ENCODE measurements around the gene GRID1. TPM values are rescaled to one million over a fixed set of nuclear protein-coding genes. Genes with fewer than 3 reads are reported as not detected.
A peak's percentile ranks its signal among the peaks of the same experiment; 100 is the strongest.
"Not testable (repeated sequence)": the region's sequence is repeated elsewhere in the genome, so short reads cannot be mapped to it uniquely, and the experiment has no call there.

GRID1 gene
- polyA plus RNA-seq, 1 donor from 2014 or later, result not detected

GRCh38 chr10:86090807-86091206 is 275.8 kb downstream of the GRID1 start:
- H3K36me3 Mint-ChIP-seq, result no peaks in the 10 kb centered on the region
- H3K27ac Mint-ChIP-seq, result no peak overlapping the region
- no peaks in the 10 kb centered on the region for H3K4me1 Mint-ChIP-seq
- H3K9me3 Mint-ChIP-seq, result no peaks in the 10 kb centered on the region
- H3K4me3 Mint-ChIP-seq, result no peak overlapping the region
- peaks cover 7% of the 10 kb centered on the region for H3K27me3 Mint-ChIP-seq

- no peaks in the 10 kb centered on the region for H3K36me3 Mint-ChIP-seq
- peaks cover 0 to 1% (median 1%) of the 10 kb centered on the region in 3 donors for H3K4me1 Mint-ChIP-seq
- no peaks in the 10 kb centered on the region for H3K9me3 Mint-ChIP-seq
- H3K27me3 Mint-ChIP-seq, result peaks cover 16% of the 10 kb centered on the region
- H3K4me3 Mint-ChIP-seq, result no peak overlapping the region
- H3K27ac Mint-ChIP-seq, result no peak overlapping the region
Measured at GRCh38 chr10:86087716-86088115, 278.9 kb downstream of the GRID1 start.

GRCh38 chr10:86086418-86086817 is 280.2 kb downstream of the GRID1 start:
- Mint-ChIP-seq H3K27ac (no peak overlapping the region), H3K4me3 (no peak overlapping the region), H3K36me3 (no peaks in the 10 kb centered on the region), H3K27me3 (peaks cover 16% of the 10 kb centered on the region), H3K4me1 (peaks cover 0 to 2% (median 2%) of the 10 kb centered on the region in 3 donors), H3K9me3 (no peaks in the 10 kb centered on the region)

- Mint-ChIP-seq H3K9me3 (no peaks in the 10 kb centered on the region), H3K27me3 (peaks cover 16% of the 10 kb centered on the region), H3K4me3 (no peak overlapping the region), H3K36me3 (no peaks in the 10 kb centered on the region), H3K27ac (no peak overlapping the region), H3K4me1 (peaks cover 0 to 3% (median 2%) of the 10 kb centered on the region in 3 donors)
Measured at GRCh38 chr10:86085686-86086085, 280.9 kb downstream of the GRID1 start.

GRCh38 chr10:86085136-86085535 is 281.5 kb downstream of the GRID1 start:
- Mint-ChIP-seq H3K9me3 (no peaks in the 10 kb centered on the region), H3K27ac (no peak overlapping the region), H3K4me3 (no peak overlapping the region), H3K4me1 (peaks cover 0 to 3% (median 2%) of the 10 kb centered on the region in 3 donors), H3K36me3 (no peaks in the 10 kb centered on the region), H3K27me3 (peaks cover 16% of the 10 kb centered on the region)

- Mint-ChIP-seq H3K4me1 (peaks cover 0 to 3% (median 2%) of the 10 kb centered on the region in 3 donors), H3K4me3 (no peak overlapping the region), H3K9me3 (no peaks in the 10 kb centered on the region), H3K36me3 (no peaks in the 10 kb centered on the region), H3K27ac (no peak overlapping the region), H3K27me3 (peaks cover 16% of the 10 kb centered on the region)
Measured at GRCh38 chr10:86084585-86084984, 282.0 kb downstream of the GRID1 start.

GRCh38 chr10:86083664-86084175 is 282.9 kb downstream of the GRID1 start:
- peaks cover 13% of the 10 kb centered on the region for H3K27me3 Mint-ChIP-seq

GRCh38 chr10:86083206-86083605 is 283.4 kb downstream of the GRID1 start:
- peaks cover 1% of the 10 kb centered on the region for H3K36me3 Mint-ChIP-seq
- no peaks in the 10 kb centered on the region for H3K9me3 Mint-ChIP-seq
- H3K4me1 Mint-ChIP-seq, result peaks cover 0 to 3% (median 2%) of the 10 kb centered on the region in 3 donors
- peaks cover 16% of the 10 kb centered on the region for H3K27me3 Mint-ChIP-seq
- H3K4me3 Mint-ChIP-seq, result no peak overlapping the region
- no peak overlapping the region for H3K27ac Mint-ChIP-seq

More at GRCh38 chr10:86083664-86084175, 282.9 kb downstream of the GRID1 start:
- Mint-ChIP-seq H3K4me1 (peaks cover 0 to 3% (median 2%) of the 10 kb centered on the region in 3 donors), H3K4me3 (no peak overlapping the region), H3K27ac (no peak overlapping the region), H3K9me3 (no peaks in the 10 kb centered on the region), H3K36me3 (no peaks in the 10 kb centered on the region)

- H3K27me3 Mint-ChIP-seq, result peaks cover 14% of the 10 kb centered on the region
- no peak overlapping the region for H3K27ac Mint-ChIP-seq
- H3K4me3 Mint-ChIP-seq, result no peak overlapping the region
- H3K36me3 Mint-ChIP-seq, result peaks cover 1% of the 10 kb centered on the region
- peaks cover 0 to 3% (median 2%) of the 10 kb centered on the region in 3 donors for H3K4me1 Mint-ChIP-seq
- H3K9me3 Mint-ChIP-seq, result no peaks in the 10 kb centered on the region
Measured at GRCh38 chr10:86082556-86082955, 284.0 kb downstream of the GRID1 start.

GRCh38 chr10:86079088-86079487 is 287.5 kb downstream of the GRID1 start:
- Mint-ChIP-seq H3K4me3 (no peak overlapping the region), H3K9me3 (no peaks in the 10 kb centered on the region), H3K27me3 (peaks cover 9% of the 10 kb centered on the region), H3K4me1 (peaks cover 0 to 3% (median 2%) of the 10 kb centered on the region in 3 donors), H3K36me3 (peaks cover 3% of the 10 kb centered on the region), H3K27ac (no peak overlapping the region)

GRCh38 chr10:86078639-86079035 is 288.0 kb downstream of the GRID1 start:
- Mint-ChIP-seq H3K36me3 (peaks cover 3% of the 10 kb centered on the region), H3K4me1 (peaks cover 0 to 3% (median 2%) of the 10 kb centered on the region in 3 donors), H3K9me3 (no peaks in the 10 kb centered on the region), H3K27me3 (peaks cover 9% of the 10 kb centered on the region), H3K27ac (peak overlapping the region in 1 of 3 donors; percentile 4), H3K4me3 (peak overlapping the region in 1 of 4 donors; percentile 23)

- Mint-ChIP-seq H3K27me3 (peaks cover 7% of the 10 kb centered on the region), H3K4me1 (peaks cover 0 to 3% (median 2%) of the 10 kb centered on the region in 3 donors), H3K27ac (peak overlapping the region in 1 of 3 donors; percentile 4), H3K9me3 (no peaks in the 10 kb centered on the region), H3K36me3 (peaks cover 3% of the 10 kb centered on the region), H3K4me3 (no peak overlapping the region)
Measured at GRCh38 chr10:86077871-86078638, 288.5 kb downstream of the GRID1 start.

- Mint-ChIP-seq H3K27me3 (peaks cover 7% of the 10 kb centered on the region), H3K9me3 (no peaks in the 10 kb centered on the region), H3K4me1 (peaks cover 0 to 2% (median 0%) of the 10 kb centered on the region in 3 donors), H3K36me3 (peaks cover 3% of the 10 kb centered on the region), H3K27ac (no peak overlapping the region), H3K4me3 (no peak overlapping the region)
Measured at GRCh38 chr10:86077271-86077670, 289.3 kb downstream of the GRID1 start.

GRCh38 chr10:86076497-86076896 is 290.1 kb downstream of the GRID1 start:
- H3K36me3 Mint-ChIP-seq, H3K27ac Mint-ChIP-seq, H3K9me3 Mint-ChIP-seq, H3K4me1 Mint-ChIP-seq, H3K4me3 Mint-ChIP-seq, H3K27me3 Mint-ChIP-seq: not testable (repeated sequence)

- Mint-ChIP-seq H3K36me3 (peaks cover 3% of the 10 kb centered on the region), H3K4me3 (no peak overlapping the region), H3K9me3 (peaks cover 0 to 2% (median 0%) of the 10 kb centered on the region in 3 donors), H3K27ac (no peak overlapping the region), H3K27me3 (peaks cover 9% of the 10 kb centered on the region), H3K4me1 (peaks cover 0 to 3% (median 0%) of the 10 kb centered on the region in 3 donors)
Measured at GRCh38 chr10:86075512-86075911, 291.1 kb downstream of the GRID1 start.

GRCh38 chr10:86074294-86074693 is 292.3 kb downstream of the GRID1 start:
- peaks cover 3% of the 10 kb centered on the region for H3K36me3 Mint-ChIP-seq
- H3K27ac Mint-ChIP-seq, result no peak overlapping the region
- H3K4me1 Mint-ChIP-seq, result peaks cover 0 to 3% (median 0%) of the 10 kb centered on the region in 3 donors
- H3K27me3 Mint-ChIP-seq, result peaks cover 10% of the 10 kb centered on the region
- no peak overlapping the region for H3K4me3 Mint-ChIP-seq
- H3K9me3 Mint-ChIP-seq, result peaks cover 0 to 2% (median 0%) of the 10 kb centered on the region in 3 donors
